ENCODE measurements around the gene FGF9.

The FGF9 gene

GRCh38 chr13:21670883-21671619 is at the start of gene FGF9:
Gene FGF9, plus strand, starts transcription at chr13:21671073. Its CDS starts 840 bp downstream, at chr13:21671913.
- DNase-seq = peak; percentile 86 to 92

- peak; percentile 20 to 36 for DNase-seq
Observed at GRCh38 chr13:21625366-21625765, 45.5 kb upstream of the FGF9 start.

- DNase-seq = no peak
Observed at GRCh38 chr13:21632196-21632595, 38.7 kb upstream of the FGF9 start.

- DNase-seq = peak in 1 of 2 experiments; percentile 24
Observed at GRCh38 chr13:21636656-21637055, 34.2 kb upstream of the FGF9 start.

- peak; percentile 11 to 79 for DNase-seq
Observed at GRCh38 chr13:21637296-21637695, 33.6 kb upstream of the FGF9 start.

GRCh38 chr13:21638319-21639282 is 32.3 kb upstream of the FGF9 start:
- DNase-seq = peak in 1 of 2 experiments; percentile 23

GRCh38 chr13:21639561-21639960 is 31.3 kb upstream of the FGF9 start:
- peak in 1 of 2 experiments; percentile 67 for DNase-seq

- DNase-seq = no peak
Observed at GRCh38 chr13:21641629-21642028, 29.2 kb upstream of the FGF9 start.

- DNase-seq = no peak
Observed at GRCh38 chr13:21657538-21657937, 13.3 kb upstream of the FGF9 start.

- DNase-seq = no peak
Observed at GRCh38 chr13:21659087-21659486, 11.8 kb upstream of the FGF9 start.

GRCh38 chr13:21661097-21661909 is 9.6 kb upstream of the FGF9 start:
- no peak for DNase-seq

GRCh38 chr13:21663197-21663596 is 7.7 kb upstream of the FGF9 start:
- no peak for DNase-seq

- DNase-seq = peak in 1 of 2 experiments; percentile 17
Observed at GRCh38 chr13:21668732-21669275, 2.1 kb upstream of the FGF9 start.

- peak; percentile 56 to 61 for DNase-seq
Observed at GRCh38 chr13:21670006-21670882, 629 bp upstream of the FGF9 start.

- peak in 1 of 2 experiments; percentile 32 for DNase-seq
Observed at GRCh38 chr13:21671620-21672286, 880 bp downstream of the FGF9 start.

- no peak for DNase-seq
Observed at GRCh38 chr13:21672287-21672680, 1.4 kb downstream of the FGF9 start.

- DNase-seq = peak; percentile 12 to 32
Observed at GRCh38 chr13:21672796-21673538, 2.1 kb downstream of the FGF9 start.

- no peak for DNase-seq
Observed at GRCh38 chr13:21673539-21673788, 2.6 kb downstream of the FGF9 start.

- peak; percentile 41 to 67 for DNase-seq
Observed at GRCh38 chr13:21673789-21674489, 3.1 kb downstream of the FGF9 start.

All from NCI-H2081 (cell line).